COR-L47 (cell line): Measurements from ENCODE around the gene TRIM15.
"Not testable (repeated sequence)": the region's sequence is repeated elsewhere in the genome, so short reads cannot be mapped to it uniquely, and the experiment has no call there.

Experiments used
- DNase-seq: peaks from one replicate; lab custom pipeline; 2025; lab: John Stamatoyannopoulos, UW

Gene TRIM15

DNA sequence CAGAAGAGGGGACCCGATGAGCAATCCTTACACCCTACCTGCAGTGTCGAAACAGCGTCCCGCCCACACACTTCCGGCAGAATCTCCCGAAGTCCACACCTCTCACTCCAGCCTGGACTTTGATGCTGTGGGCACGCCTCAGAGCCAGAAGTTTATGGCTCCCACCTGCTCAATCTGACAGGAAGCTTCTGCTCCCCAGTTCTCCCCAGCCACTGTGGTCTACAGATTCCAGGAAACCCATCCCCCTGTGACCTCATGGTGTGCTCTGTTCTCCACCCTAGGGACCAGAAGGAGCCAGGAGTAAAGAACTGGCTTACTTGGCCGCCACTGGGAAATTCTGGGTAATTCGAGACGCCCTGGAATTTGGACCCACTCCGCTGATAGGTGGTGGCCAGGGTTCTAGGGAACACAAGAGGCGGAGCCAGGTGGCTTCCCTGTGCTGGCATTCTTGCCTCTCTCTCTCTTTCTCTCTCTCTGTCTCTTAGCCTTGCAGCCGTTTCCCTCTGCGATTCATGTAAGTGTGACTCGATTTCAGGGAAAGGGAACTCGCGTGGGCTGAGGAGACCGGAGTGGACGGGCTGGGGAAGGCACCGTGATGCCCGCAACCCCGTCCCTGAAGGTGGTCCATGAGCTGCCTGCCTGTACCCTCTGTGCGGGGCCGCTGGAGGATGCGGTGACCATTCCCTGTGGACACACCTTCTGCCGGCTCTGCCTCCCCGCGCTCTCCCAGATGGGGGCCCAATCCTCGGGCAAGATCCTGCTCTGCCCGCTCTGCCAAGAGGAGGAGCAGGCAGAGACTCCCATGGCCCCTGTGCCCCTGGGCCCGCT lies at the start of gene TRIM15:
Gene TRIM15, plus strand, starts transcription at position 457 of the 828 bp plus-strand sequence. Its CDS starts 139 bp downstream, at position 596.
- no peak for DNase-seq

DNA sequence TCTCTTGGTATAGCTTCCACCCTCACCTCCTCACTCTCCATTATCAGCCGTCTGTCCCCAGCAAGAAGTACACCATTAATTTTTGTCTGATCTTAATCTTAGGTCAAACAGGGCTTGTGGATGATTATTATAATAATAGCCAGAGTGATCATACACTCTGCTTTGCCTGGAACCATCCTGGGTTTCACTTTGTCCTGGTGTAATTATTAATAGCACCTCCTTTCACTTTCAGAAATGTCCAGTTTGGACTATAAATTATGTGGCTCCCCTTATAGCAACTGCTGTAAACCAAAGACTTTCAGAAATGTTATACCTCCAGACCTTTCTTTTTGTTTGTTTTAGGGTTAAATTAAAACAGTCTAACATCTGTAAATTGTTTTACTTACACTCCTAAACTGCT lies 49.5 kb upstream of the TRIM15 start:
- no peak for DNase-seq

DNA sequence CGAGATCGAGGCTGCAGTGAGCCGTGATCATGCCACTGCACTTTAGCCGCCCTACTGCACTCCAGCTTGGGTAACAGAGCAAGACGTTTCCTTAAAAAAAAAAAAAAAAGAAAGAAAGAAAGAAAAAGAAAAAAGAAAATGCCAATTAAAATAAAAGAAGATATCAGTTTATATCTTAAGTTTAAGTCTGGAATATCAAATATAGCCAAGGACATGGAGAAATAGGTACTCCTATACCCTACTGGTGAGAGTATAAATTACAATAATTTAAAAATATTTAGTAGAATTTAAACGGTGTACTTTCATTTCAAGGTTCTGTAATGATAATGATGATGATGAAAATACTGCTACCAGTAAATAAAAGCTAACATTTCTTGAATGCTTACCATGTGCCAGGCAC lies 46.6 kb upstream of the TRIM15 start:
- no peak for DNase-seq

DNA sequence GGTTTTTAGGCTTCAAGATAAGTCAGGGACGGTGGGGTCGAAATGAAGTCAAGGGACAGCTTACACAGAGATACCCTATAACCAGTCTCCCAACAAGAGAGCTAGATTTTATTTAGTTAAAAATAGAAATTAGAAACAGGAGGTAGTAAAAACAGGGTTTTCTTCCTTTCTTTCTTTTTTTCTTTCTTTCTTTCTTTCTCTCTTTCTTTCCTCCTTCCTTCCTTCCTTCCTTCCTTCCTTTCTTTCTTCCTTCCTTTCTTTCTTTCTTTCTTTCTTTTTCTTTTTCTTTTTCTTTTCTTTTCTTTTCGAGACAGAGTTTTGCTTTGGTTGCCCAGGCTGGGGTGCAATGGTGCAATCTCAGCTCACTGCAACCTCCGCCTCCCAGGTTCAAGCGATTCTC lies 44.7 kb upstream of the TRIM15 start:
- DNase-seq = not testable (repeated sequence)

DNA sequence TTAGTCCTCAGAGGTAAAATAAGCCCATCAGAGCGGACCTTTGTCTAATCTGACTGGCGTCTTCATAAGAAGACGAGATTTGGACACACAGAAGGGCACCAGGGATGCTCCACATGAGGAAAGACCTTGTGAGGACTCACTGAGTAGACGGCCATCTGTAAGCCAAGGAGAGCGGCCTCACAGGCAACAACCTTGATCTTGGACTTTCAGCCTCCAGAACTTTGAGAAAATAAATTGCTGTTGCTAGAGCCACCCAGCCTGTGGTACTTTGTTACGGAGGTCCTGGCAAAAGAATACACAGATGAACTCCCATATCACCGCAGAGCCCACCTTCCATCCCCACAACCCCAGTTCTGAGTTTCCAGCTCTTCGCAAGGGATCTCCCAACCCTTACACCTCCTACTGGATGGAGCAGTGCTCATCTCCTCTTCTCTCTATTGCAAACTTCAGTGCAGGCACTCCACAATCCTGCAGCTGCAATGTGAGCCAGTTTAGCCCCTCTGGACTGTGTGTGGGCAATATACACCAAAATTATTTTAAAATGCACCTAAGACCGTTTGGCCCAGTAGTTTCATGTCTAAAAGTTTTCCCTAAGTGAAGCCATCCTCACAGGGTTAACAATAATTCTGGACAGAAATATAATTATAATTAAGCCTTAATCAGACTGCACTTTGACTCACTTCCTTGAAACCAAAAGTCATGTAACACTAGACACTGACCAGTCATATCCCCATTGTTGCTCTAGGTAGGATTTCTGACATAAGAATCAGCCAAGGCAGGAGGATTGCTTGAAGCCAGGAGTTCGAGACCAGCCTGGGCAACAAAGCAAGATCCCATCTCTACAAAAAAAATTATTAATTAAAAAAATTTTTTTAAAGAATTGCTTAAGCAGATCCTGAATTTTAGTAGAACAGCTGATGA lies 41.6 kb upstream of the TRIM15 start:
- DNase-seq = no peak

DNA sequence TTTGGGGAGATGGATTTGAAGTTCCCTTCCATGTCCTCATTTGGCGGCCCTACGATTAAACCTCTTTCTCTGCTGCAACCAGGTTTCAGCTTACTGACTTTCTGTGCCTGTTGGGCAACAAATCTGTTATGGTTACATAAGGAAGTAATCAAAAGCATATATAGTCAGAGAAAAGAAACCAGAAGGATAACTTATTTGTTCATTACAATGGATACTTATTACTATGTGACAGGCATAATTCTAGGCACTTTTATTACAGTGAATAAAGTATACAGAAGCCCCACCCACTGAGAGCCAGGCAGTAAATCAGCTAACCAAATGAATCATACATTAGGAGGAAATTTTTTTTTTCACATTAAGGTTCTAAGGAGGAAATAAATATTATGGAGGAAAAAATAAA lies 40.8 kb upstream of the TRIM15 start:
- no peak for DNase-seq

DNA sequence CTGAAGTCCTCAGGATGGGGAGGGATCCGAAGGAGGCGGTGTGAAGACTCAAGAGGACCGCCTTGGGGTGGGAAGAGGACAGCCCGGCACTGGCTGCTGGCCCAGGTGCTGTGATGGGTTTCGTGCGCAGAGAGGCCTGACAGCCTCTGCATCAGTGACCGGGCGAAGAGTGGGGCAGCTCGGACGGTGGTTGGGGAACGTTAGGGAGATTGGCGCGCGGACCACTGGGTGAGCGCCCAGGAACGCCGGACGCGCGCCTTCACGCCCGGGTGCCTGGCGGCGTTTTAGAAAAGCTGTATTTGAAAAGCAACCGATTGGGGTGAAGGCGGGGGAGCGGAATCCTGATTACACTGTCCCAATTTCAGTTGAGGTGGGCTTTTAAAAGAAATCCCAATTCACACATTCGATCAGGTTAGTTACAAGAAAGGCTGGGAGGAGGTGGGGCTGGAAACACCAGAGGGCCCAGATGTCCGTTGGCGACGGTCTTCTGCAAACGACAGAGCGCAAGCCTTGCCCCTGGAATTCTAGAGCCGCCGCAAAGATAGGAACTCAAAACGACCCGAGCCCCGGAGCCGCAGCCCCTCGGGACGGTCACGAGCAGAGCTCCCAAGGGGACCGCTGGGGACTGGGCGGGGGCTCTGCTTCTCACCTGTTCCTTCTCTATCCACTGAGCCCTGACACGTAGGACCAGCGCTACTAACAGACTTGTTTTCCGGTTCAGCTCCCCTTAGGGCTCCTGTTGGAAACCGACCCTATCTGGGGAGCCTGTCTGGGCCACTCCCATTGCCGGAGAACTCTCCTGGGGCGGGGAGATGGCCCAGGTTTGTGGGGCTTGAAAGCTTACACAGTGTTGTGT lies 35.9 kb upstream of the TRIM15 start:
- no peak for DNase-seq

DNA sequence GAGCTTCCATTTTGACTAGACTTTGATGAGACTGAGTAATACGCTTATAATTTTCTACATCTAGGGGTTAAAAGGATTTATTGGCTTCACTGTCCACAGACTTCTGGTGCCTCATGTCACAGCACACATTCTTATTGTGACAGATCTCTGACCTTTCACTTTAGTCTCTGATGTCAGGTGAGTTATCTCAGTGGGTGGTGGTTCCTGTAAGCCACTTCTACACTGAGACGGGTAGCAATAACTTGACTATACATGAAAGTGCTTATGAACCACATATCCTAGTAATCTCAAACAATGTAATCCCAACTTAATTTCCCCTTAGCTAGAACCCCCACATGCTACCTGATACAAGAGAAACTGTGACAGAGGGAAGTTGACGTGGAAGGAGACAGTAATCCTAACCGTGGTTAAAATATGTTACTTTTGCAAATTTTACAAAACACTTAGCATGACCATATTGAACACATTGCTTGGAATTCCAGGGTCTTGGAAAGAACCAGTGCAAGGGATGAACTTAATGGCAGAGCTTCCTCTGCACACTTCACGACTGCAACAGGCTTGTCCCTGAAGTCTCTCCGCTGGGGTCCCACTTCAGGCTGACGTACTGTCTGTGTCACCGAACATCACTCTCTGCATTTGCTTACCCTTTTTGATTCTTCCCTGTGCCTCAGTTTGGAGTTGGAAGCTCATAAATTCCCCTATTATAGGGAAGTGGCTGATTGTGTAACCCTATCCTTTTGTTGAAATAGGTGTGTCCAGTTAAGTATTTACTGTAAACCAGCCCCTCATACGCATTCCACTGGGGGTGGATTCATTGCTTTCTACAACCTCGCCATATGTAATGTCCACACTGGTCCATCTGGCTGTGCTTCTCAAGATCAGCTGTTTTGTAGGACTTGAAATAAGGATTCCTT lies 33.8 kb upstream of the TRIM15 start:
- DNase-seq = no peak

DNA sequence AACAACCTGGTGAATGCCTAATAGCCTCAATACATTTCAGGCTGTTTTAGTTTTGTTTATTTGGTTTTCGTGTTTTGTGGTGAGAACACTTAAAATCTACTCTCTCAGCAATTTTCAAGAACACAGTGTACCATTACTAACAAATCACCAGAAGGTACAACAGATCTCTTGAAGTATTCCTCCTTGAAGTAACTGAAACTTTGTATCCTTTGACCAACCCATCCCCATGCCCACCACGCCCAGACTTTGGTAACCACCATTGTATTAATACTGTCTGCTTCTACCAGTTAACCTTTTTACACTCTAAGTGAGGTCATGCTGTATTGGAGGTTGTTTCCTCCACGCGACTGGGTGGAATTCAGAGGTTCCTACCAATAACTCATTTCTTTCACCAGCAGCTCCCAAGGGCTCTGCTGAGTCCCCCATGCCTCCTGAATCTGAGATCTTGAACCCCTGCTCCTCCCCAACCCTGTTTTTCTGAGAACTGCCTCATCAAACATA lies 33.1 kb upstream of the TRIM15 start:
- no peak for DNase-seq

DNA sequence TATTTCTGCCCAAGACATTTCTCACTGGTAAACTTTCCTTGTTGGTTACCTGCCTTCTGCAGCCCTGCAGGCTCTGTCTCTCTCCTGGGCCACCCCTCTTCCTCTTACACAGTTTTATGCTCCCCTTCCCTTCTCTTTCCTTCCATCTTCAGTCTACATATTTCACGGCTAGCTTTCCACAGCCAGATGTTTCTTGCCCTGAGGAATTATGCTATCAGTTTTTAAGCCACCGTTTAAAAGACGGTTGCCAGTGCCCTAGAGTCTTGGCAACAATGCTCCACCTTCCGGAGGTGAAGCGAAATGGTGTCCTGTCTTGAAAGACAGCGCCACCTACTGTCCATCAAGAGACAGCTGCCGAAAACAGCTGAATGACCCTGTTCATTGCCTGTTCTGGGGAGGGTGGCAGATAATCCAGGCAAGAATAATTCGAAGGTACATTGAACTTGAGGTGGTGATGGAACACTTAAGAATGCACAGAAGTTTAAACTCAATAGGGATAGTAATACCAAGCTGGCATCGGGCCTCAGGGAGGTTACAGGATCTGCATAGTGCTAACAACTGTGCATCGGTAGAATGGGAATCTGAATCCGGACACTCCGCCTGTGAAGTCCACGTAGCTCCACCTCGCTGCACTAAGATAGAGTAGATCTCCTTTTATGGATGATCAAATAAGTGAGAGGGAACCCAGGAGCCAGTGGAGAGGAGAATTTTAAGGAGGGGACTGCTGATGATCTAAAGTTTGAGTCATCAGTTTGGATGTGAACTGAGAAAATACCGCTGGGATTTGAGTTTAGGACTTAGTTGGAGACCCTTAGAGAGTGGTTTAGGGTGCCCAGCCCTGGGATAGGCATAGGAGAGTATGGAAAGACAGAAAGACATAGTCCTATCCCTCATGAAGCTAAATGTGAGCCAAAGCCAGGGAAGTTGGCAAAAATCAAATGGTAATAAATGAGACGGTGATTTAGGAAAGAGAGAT lies 32.2 kb upstream of the TRIM15 start:
- DNase-seq = peak; percentile 79

DNA sequence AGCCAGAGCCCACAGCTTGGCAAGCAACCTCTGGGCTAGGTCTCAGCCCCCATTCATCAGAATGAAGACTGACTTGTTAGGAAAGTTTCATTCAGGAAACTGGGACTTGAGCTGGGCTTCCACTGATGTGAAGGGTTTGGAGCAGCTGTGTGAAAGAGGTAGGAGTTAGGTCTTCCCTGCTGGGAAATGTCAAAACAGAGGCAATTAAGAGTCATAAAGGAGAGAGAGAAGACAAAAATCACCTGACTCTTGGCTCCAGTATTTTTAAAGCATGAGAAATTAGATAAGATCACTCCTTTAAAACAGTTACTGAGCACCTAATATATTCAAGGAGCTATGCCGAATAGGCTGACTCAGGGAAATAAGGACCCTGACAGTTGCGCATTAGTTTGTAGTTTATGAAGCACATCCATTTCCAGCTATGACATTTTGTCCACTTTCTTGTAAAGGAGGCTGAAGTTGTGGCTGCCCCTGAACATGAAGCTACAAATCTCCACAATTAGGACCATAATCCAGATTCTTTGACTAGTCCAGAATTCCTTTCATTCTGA lies 31.3 kb upstream of the TRIM15 start:
- no peak for DNase-seq

DNA sequence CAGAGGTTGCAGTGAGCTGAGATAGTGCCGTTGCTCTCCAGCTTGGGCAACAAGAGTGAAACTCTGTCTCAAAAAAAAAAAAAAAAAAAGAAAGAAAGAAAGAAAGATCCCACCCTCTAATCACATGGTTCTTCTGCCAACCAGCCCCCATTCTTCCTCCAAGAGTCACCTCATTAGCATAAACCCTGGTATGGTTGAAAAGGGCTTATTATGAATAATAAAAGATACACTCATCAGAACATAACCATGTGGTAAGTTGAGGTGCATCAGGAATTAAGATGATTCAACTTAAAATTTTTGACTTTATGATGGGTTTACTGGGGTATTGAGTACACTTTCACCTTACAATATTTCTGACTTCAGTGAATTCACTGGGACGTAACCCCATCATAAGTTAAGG lies 28.2 kb upstream of the TRIM15 start:
- DNase-seq = no peak

DNA sequence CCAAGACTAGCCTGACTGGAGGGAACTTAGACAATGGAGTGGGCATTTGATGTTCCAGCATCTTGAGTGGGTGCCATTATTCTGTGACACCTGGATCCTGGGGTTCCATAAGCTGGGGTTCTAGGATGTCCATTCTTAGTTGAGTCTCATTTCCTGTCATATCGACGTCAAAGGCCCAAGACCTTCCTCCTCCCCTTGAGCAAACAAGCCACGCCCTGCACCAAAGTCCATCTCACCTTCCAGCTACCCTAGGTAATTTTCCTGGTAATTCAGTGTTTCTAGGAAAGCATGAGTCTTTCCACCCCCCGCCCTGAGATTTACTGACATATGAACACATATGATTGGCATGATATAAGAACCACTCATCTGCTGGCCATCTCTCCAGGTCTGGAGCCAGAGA lies 27.6 kb upstream of the TRIM15 start, which contains the start of gene TRIM40:
Gene TRIM40, plus strand, starts transcription at position 384 of the 400 bp plus-strand sequence. CDS start 897 bp downstream, outside the sequence.
- DNase-seq = no peak

DNA sequence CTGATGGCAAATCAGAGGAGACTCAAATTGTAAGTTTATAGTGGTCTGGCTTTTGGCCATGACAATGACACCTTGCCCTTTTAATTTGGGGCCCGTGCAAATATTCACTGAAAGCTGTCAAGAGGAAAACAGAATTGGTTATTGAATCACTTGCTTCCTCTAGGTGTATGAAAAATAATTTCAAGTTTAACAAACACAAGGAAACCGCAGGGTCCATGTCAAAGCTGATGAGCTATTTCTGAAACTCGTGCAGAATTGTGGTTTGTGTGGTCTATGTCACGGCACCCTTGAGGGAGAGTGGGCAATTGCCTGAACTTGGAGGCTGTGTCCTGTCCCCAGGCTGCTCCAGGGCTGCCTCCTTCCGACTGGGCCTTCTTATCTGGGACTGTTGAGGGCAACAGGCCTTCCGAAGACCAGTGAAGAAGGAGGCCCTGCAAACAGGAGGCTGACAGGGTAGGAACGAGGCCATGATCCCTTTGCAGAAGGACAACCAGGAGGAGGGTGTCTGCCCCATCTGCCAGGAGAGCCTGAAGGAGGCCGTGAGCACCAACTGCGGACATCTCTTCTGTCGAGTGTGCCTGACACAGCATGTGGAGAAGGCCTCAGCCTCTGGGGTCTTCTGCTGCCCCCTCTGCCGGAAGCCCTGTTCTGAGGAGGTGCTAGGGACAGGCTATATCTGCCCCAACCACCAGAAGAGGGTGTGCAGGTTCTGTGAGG lies 26.6 kb upstream of the TRIM15 start:
- no peak for DNase-seq

DNA sequence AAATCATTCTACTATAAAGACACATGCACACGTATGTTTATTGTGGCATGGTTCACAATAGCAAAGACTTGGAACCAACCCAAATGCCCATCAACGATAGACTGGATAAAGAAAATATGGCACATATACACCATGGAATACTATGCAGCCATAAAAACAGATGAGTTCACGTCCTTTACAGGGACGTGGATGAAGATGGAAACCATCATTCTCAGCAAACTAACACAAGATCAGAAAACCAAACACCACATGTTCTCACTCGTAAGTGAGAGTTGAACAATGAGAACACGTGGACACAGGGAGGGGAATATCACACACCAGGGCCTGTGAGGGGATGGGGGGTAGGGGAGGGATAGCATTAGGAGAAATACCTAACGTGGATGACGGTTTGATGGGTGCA lies 23.1 kb upstream of the TRIM15 start:
- DNase-seq = not testable (repeated sequence)

DNA sequence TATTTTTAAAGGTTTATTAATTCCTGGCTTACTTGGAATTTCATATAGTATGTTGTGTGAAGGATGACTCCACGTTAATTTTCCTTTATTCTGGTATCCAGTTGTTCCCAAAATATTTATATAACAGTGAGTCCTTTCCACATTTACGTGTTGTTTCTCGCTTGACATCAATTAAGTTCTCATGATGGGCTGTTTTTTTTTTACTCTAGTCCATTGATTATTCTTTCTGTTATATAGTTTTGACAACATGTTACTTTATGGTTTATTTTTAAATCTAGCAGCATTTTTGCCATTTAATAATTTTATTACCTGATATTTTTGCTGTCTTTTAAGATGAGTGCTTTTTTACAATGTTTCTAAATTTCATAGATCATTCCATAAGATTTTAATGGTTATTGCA lies 20.7 kb upstream of the TRIM15 start:
- DNase-seq = no peak

DNA sequence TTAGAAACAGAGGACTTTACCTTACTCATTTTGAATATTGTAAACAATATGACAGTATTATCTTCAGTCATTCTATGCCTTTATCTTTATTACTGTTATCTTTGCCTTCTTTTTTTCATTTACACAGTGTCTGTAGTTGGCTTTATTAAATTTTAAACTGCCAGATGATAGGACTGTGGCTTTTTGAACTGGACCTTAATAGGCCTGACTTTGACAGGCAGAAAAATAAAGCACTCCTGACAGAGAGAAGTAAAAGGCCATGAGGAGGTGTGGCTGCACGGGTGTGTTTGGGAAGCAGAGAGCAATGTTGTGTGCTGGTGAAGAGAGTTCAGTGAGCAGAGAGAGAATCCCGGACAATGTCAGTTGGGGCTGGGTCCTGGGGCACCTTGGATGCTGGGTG lies 19.6 kb upstream of the TRIM15 start:
- DNase-seq = no peak

DNA sequence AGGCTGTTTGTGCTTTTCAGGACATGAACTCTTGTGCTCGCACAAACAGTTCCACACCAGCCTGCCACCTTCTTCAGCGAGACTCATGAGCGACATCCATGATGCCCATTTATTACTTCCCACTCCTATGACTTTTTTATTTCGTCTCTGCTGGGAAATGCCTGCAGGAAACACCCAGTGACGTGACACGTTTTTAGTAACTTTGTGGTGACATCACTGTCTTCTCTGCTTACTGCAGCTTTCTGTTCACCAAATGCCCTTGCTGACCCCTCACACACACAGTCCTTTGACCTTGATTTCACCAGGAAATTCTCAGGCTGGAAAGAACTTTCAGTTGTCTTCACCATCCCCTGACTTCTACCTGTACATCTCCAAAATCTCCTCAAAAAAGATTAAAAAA lies 18.5 kb upstream of the TRIM15 start:
- no peak for DNase-seq
